CD4-positive, alpha-beta T cell treated with Interleukin-6 at 100 ng/mL for 8 hours (primary cell): ENCODE data around the gene AMDHD2.

Experiments used
- DNase-seq: peaks from one replicate; pipeline ENCODE4 v3.0.0-alpha.2; 2020; ENCODE audit warnings: mixed read lengths, low spot score

Gene AMDHD2

DNA sequence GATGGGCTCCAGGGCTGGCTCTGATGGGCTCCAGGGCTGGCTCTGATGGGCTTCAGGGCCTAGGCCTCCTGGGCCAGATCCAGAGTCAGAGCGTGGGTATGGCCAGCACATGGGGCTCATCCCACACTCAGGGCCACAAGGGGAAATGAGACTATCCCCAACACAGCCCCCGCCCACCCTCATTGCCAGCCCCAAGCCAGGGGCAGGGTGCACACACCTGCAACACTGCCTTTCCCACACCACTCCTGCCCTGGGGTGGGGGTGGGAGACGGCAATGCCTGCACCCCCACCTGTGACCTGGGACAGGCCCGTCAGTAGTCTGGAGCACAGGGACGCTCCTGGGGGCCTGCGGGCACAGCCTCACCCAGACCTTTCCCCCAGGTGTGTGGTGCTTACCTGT, 20.7 kb upstream of the AMDHD2 start:
- DNase-seq, result no peak

DNA sequence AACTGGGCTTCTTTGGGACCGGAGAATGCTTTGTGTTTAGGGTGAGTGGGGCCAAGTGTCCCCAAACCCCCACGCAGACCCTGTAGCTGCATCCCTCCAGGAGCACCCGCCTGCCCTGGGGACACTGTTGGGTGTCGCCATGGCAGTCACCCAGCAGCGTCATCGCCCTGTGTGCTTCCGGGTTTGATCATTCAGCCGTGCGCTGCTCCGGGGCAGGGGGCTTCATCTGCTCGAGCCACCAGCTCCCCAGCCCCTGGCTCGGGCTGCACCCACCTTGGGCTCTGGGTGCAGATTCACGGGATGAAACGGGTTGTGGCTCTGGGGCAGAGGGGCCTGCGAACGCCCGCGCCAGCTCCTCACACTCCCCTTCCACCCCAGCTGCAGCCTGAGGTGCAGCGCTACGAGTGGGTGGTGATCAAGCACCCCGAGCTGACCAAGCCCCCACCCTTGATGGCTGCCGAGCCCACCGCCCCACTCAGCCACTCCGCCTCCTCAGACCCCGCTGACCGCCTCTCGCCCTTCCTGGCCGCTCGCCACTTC, 20.2 kb upstream of the AMDHD2 start:
- no peak for DNase-seq

DNA sequence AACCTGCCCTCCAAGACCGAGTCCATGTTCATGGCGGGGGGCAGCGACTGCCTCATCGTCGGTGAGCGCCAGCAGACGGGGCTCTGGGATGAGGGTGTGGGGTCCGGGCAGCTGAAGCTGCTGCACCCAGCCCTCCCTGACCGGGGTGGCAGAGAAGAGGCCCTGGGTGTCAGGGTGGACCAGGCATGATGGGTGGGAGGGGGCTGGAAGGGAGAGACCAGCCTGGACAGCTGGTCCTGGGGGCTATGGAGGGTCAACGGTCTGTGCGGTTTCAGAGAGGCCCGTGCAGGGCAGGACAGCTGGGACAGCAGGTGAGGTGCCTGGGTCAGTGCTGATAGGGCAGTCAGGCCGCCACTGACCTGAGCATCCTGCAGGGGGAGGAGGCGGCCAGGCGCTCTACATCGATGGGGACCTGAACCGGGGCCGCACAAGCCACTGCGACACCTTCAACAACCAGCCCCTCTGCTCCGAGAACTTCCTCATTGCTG, 19.7 kb upstream of the AMDHD2 start:
- no peak for DNase-seq

DNA sequence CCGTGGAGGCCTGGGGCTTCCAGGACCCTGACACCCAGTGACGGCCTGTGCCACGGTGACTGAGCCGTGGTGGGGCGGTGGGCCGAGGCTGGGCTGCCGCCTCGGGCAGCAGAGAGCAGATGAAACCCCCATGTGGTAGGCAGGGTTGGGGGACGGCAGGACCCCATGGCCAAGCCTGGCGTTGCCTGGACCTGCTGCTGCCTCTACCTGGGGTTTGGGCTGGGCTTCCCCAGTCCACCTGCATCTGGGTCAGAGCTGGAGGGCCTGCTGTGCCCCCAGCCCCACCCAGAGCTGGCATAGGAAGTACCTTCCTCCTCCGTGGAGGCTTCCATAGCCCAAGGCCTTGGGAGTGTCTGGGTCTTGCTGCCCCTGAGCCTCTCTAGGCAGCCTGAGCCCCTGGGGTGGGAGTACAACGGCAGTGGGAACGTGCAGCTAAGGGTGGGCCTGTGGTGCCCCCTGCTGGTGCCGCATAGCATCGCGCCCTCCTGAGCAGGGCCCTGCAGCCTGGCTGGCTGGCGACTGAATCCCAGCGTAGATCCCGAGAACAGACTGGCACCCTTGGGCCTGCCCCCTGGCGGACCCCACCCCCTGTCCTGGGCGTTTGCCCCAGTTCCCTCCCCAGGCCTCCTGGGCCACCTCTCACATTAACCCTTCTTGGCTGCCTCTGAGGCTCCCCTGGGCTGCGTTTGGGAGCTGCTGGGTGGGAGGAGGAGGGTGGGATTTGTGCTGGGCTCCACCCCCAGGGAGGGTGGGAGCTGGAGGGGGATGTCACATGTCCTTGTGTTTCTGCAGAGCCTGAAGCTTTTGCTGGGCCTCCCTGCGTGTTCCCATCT, 19.0 kb upstream of the AMDHD2 start:
- peak; percentile 74 for DNase-seq

DNA sequence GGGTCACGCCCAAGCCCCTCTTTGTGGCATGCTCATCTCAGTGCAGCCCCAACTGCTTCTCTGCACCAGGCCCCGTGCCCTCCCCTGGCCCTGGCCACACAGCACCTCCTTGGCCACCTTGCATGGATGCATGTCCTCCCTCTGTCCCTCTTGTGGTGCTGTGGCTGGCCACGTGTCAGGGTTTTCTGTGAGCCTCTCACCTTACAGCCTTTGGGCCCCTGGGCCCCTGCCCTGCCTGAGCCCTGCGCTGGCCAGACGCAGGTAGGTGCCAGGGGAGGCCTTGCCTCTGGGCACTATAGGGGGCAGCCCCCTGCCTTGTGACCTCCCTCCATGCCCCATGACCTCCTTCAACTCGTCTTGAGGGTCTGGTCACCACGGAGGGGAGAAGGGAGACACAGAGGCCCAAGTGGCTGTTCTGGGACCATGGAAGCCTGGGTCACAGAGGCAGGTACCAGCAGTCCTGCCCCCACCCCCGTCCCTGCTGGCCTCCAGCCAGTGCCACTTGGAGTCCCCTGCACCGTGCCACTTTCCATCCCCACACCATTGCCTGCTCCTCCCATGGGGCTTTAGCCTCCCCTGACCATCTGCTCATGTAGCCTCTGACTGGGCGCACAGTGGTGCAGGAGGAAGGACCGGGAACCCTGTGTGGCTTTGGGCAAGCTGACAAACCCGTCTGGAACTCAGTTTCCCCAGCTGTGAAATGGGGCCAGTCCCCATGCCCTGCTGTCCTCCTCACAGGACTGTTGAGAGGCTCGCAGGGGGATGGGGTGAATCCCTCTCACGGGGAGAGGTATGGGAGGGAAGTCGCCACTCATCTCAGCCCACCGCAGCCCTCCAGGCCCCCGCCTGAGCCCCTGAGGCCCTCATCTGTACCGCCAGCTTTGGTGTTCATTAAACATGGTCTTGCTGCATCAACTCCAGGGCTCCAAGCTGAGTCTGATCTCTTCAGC, 17.9 kb upstream of the AMDHD2 start:
- DNase-seq, result no peak

DNA sequence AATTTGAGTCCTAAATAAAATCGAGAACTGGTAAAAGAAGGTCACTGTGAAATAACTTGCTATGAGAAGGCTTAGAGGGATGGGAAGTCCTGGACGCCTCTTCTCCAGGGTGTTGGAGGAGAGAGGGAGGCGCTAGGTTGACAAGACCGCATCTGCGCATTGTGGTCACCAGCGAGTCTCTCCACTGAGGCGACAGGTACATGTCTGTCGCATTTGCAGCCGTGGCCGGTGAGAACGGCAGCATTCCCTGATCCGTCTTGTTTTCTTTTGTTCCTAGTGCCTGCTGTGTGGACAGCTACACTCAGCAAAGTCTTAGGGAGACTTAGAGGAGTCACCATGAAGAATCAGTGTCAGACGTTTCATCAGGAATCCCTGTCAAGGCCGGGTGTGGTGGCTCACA, 14.5 kb upstream of the AMDHD2 start:
- DNase-seq, result no peak

DNA sequence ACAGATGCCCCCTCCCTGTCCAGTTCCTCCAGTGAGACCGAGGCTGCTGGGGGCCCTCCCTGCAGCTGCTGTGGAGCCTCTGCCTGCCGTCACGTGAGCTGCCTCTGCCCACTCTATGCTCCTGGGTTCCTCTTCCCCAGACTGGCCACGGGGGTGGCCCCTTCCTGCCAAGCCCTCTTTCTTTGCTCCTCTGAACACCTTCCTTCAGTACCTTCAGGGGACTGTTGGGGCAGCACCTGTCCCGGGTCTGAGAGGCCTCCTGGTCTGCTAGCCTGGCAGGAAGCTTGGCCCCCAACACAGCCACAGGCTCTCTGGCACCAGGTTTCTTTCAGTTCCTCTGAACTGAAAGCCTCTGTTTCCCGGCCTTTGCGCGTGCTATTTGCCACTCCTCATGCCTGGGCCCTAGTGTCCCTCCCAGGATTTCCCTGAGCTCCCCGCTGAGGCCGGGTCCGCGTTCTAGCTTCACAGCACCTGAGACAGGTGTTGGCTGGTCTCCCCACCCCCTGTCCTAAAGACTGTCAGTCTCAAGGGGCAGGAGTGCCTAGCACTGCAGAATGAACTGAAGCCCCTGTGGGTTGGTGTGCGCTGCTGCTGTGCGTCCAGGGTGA, 13.0 kb upstream of the AMDHD2 start:
- DNase-seq, result peak; percentile 0

DNA sequence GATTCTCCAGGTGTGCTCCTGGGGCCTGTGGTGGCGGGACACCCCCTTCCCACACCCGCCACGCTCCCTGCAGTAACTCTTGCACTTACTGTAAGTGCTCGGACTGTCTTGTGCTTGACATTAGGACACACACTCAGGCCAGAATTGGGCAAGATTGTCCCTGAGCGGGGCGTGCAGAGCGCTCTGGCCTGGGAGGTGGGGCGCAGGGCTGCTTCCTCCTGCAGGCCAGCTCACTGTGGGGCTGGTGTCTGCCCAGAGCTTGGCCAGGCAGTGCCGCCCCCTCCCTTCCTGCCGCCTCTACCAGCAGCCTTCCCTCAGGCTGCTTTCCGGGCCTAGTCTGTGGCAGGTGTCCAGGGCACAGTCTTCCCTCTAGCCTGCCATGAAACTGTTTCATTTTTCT, 12.5 kb upstream of the AMDHD2 start:
- peak; percentile 0 for DNase-seq

DNA sequence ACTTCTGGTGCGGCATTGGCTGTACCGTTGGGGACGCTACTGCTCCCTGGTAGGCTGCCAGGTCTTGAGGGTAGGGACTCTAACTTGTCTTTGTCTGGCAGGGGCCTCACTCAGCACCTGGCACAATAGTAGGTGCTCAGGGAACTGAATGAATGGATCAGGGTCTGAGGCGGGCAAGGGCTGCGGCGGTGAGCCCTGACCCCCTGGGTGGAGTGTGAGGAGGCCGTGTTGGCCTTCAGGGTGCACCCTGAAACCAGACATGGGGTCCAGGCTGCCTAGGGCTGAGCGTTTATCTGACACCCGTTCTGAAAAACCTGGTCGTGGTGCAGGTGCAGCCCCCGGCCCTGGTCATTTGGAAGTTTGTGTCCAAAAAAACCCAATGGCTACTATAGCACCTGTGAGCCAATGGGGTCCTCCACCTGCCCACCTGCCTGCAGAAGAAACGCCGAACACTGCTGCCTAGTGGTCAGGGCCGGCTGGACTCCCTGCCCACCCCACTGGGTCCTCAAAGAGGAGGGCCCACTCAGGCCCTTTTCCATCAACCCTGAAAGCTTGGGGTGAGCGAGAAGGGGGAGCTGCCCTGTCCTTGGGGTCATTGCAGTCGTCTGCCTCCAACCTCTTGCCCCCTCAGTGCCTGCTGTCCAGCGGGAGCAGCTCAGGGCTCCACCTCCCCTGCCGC, 11.3 kb upstream of the AMDHD2 start:
- no peak for DNase-seq

DNA sequence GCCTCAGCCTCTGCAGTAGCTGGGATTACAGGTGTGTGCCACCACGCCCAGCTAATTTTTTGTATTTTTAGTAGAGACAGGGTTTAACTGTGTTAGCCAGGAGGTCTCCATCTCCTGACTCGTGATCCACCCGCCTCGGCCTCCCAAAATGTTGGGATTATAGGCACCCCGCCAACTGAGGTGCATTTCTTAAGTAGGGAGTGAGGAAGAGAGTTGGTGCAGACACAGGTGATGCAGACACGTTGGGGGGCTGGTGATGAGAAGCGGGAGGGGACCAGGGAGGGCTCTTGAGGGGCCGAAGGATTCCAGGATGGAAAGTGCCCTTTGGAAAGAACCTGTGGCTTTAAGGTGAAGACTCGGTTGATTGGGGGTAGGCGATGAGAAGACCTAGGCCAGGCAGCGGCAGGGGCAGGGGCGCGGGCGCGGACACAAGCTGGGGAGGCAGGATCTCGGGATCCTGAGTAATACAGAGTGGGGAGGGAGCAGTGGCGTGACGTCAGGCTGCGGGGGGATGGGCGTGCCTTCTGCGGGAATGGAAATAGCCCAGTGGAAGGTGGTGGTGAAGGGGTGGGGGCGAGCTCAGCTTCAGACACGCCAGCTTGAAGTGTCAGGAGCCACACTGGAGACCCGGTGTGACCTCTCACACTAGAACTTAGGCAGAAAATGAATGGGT, 8.9 kb upstream of the AMDHD2 start:
- DNase-seq, result no peak

DNA sequence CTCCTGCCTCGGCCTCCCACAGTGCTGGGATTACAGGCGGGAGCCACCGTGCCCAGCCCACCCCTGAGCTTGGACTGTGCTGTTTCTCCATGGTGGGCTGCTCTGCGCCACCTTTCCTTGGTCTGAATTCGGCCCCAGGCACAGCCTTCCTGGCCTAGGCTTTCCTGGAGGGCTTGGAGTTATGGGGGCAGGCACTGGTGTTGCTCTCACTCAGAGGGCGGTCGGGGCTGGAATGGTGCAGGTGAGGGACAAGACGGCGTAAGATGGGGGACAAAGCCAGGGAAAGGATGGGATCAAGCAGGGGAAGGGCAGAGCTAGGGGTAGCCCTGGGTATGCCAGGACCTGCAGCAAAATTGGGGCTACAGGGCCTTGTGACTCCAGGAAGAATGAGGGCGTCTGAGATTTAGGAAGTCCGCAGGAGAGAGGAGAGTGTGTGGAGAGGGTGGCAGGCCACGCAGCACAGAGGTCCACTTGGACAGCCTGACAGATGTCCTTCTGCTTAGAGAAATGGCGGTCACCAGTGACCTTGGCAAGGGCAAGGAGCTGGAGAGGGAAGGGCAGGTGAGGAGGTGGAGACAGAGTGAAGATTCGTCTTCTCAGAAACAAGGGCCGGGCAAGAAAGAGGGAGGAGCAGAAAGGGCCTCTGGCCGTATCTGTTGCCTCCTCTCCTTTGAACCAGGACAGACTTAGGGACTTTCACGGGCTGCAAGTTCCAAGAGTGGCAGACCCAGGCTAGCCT, 8.0 kb upstream of the AMDHD2 start:
- no peak for DNase-seq

DNA sequence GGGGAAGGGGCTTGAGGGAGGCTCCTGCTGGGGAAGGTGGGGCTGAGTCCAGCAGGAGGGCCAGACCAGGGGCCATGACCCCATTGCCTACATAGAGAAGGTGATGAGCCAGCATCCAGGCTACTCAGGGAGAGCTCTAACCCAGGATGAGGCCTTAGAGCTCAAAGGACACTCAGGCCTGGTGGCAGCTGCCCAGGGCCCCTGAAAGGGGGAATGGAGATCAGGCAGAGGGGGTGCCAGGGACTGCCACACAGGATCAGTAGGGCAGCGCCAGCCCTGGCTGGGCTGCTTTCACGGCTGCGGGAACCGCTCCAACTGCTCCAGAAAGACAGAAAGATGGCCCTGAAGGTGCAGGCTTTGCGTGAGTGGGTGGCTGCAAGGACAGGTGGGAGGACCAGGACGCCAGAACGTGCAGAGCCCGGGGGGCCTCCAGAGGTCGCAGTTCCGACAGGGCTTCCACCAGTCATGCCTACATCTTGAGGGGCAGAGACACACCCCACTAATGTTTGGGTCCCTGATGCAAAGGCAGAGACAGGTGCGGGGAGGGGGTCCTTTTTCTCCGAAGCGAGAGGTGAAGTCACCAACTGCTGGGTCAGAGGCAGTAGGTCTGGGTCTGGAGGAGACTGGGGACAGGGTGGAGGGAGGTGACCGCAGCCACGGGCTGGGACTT, 7.3 kb upstream of the AMDHD2 start:
- DNase-seq, result no peak

DNA sequence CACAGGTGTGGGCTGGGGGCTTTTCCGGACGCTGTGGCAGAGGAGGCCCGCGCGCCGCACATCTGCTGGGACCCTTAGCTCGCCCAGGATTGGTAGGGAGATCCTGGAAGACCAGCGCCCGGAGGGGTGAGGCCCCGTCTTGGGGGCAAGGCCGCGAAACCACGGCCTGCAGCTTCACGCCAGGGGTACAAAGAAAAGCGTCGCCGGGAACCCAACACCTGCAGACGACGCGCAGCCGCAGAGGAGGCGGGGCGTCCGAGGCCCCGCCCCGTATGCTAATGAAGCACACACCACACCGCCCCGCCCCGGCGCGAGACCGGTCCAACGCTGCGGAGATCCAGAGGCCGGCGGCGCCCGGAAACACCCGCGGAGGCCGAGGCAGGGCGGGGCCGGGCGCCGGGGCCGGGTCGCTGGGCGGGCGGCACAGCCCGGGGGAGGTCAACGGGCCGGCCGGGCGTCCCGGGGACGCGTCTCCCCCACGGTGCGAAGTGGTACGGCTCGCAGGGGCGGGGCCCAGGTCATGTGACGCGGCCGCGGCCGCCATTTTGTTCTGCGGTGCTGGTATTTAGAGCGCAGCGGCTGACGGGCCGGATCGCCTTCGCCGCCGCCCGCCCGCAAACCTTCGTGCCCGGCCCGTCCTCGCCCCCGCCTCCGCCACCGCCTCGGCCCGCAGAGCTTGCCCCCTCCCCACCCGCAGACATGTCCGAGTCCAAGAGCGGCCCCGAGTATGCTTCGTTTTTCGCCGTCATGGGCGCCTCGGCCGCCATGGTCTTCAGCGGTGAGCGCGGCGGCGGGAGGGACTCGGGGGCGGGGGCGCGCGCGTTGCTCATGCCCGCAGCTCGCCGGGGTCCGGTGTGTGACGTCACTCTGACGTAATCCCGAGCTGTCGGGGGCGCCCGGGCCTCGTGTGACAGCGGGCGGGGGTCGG, 6.5 kb upstream of the AMDHD2 start, which contains the start of gene ATP6V0C:
Gene ATP6V0C (plus strand): TSS at position 548 of the 928 bp plus-strand sequence. CDS start 152 bp downstream, at position 700.
- DNase-seq, result peak; percentile 92

DNA sequence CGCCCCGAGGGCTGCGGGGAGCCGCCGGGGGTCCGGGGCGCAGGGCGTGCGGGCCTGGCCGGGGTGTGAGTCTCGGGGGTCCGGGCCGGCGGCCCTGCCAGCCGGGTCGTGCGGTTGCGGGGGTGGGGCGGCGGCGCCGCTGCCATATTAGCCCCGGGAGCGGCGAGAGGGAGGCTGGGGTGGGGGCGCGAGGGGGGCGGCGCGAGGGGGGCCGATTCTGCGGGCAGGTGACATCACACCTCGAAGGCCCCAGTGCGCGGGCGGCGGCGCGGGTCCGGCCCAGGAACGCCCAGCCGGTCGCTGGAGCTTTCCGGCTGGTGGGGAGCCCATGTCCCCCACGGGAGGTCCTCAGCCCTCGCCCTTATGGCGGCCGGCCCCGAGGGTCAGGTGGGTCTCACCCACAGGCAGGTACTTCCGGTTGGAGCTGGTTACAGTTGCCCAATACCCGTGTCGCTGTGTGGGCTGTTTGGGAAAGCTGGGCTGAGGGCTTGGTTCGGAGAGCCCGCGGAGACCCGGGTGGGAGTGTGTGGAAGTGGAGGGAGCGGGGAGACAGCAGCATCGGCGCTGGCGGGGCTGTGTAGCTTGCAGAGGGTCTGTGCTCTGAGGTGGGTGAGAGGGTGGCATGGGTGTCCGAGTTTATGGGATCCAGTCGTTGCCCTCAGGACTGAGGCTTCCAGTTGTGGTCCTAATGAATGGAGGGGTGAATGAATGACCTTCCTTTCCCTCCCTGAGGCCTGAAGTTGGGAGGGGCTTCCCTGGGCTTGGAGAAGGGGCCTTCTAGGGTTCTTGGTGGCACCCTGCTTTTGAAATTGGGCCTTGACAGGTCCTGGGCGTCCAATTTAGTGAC, 5.6 kb upstream of the AMDHD2 start:
- no peak for DNase-seq

DNA sequence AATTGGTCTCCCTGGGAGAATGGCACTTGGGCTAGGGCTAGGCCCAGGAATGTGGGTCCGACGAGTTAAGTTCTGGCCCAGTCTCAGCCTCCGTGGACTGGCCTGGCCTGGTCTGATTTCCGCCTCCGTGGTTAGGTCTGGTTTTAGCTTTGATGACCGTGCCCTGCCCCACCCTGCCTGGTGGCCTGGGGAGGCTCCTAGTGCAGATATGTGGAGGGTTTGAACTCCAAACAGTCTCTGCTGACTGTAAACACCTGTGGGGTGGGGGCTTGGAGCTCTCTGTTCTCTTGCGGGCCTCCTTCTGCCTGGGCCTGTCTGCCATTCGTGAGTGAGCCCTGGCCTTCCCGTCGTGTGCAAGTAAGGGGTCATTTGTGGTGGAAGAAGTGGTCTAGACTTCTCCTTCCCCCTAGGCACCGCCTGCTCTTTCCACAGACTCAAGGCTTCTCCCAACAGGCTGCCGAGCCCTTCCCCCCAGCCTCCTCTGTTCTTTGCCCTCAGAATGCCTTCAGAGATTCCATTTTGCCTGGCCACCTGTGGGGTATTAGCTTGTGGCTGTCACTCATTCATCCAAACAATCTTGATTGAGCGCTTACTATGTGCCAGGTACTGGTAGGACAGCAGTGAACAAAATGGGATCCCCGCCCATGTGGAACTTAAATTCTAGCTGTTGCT, 4.9 kb upstream of the AMDHD2 start:
- no peak for DNase-seq

DNA sequence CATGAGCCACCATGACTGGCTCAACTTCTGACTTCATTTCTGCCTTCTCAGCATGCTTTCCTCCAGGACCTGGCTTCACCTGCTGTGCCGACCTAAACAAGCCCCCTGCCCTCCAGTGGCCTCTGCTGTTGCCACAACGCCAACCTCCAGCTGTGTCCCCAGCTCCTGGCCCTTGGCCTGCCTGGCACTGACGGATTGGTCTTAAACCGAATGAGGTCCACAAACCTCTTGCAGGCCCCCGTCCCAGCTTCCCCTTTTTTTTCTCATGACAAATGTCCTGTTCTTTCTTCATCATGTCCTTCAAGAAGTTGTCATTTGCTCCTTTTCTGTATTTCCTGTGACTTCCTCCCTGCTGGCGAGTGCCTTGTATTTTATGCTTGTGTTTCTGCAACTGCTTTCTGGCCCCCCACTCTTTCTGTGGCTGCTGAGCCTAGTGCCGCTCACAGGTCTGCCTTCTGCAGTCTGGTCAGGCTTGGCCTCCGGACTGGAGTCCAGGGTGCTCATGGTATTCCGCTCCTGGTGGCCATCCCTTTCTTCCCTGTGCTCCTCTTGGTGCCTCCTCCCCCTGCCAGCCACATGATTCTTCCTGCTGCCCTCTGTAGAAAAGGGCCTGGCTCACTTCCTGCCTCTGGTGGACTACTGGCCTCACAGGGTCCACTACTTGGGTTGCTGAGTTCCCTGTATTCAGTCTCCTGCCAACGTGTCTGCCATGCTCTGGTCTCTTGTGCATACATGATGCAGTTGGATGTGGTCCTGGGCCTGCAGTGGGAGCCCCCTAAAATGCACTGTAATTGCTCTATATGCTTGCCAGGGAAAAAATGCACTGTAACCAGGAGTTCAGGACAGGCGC, 3.6 kb upstream of the AMDHD2 start:
- no peak for DNase-seq
